Non-pigmented ciliary epithelial cell (primary cell): Measurements from ENCODE around the gene LAMC1.

ENCODE experiments used
- DNase-seq: peaks from one replicate; pipeline ENCODE4 v3.0.0-alpha.2; 2010; ENCODE audit warnings: low read depth

LAMC1 gene

GRCh38 chr1:183194527-183195141 lies 171.4 kb downstream of the LAMC1 start:
- DNase-seq, result no peak

GRCh38 chr1:183195142-183195574 lies 171.9 kb downstream of the LAMC1 start:
- DNase-seq, result no peak
